Measurements from ENCODE around the gene ITFG2. TPM values are rescaled to one million over a fixed set of nuclear protein-coding genes. Genes with fewer than 3 reads are reported as not detected.

ITFG2 gene
- total RNA-seq, 1 donor from 2014 or later: 12.0 TPM

DNA sequence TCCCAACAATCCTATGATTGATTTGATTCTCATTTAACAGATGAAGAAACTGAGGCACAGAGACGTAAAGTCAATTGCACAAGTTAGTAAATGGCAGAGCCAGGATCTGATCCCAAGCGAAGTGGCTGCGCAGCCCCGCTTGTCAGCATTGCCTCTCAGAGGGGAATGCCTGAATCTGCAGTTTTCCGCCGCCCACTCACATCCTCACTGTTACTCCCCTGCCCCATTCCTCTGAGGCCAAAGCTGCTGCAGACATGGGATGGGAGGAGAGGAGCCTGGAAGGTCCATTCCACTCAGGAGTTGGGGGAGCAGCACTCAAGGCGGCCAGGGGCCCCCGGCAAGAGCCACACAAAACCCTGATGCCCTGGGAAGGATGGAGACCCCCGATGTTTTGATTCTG, 21.3 kb downstream of the ITFG2 start:
- no peaks in the 10 kb centered on the region for H3K9me3 ChIP-seq (ENCODE audit: low read depth)
- no peak overlapping the region for H3K9ac ChIP-seq
- Mint-ChIP-seq H3K27ac (no peak overlapping the region), H3K9me3 (no peaks in the 10 kb centered on the region), H3K36me3 (peaks cover 5% of the 10 kb centered on the region), H3K4me1 (peaks cover 25% of the 10 kb centered on the region), H3K27me3 (ENCODE audit: insufficient read depth, low read depth) (peaks cover 3% of the 10 kb centered on the region), H3K4me3 (no peak overlapping the region)
- H3F3A ChIP-seq (ENCODE audit: low read depth): peaks cover 2% of the 10 kb centered on the region
- no peak overlapping the region for H3K4me2 ChIP-seq
- no peak for DNase-seq (ENCODE audit: low spot score)
- no peaks in the 10 kb centered on the region for H3K27me3 ChIP-seq
- peaks cover 17% of the 10 kb centered on the region for H3K4me1 ChIP-seq
- no peaks in the 10 kb centered on the region for H3K36me3 ChIP-seq
- H4K20me1 ChIP-seq (ENCODE audit: low read depth): peaks cover 5% of the 10 kb centered on the region
- TF ChIP-seq EZH2phosphoT487 (IDR thresholded peaks at IDR 0.05) (no peak), EZH2 (IDR thresholded peaks at IDR 0.05) (no peak)
- TF ChIP-seq, protein P1, sequence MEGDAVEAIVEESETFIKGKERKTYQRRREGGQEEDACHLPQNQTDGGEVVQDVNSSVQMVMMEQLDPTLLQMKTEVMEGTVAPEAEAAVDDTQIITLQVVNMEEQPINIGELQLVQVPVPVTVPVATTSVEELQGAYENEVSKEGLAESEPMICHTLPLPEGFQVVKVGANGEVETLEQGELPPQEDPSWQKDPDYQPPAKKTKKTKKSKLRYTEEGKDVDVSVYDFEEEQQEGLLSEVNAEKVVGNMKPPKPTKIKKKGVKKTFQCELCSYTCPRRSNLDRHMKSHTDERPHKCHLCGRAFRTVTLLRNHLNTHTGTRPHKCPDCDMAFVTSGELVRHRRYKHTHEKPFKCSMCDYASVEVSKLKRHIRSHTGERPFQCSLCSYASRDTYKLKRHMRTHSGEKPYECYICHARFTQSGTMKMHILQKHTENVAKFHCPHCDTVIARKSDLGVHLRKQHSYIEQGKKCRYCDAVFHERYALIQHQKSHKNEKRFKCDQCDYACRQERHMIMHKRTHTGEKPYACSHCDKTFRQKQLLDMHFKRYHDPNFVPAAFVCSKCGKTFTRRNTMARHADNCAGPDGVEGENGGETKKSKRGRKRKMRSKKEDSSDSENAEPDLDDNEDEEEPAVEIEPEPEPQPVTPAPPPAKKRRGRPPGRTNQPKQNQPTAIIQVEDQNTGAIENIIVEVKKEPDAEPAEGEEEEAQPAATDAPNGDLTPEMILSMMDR (IDR thresholded peaks at IDR 0.05): no peak
- H3K27ac ChIP-seq: no peak overlapping the region
- H2AFZ ChIP-seq (replicated peaks): no peak overlapping the region
- H3K4me3 ChIP-seq: no peak overlapping the region
- H3K79me2 ChIP-seq (ENCODE audit: low read depth): no peaks in the 10 kb centered on the region

DNA sequence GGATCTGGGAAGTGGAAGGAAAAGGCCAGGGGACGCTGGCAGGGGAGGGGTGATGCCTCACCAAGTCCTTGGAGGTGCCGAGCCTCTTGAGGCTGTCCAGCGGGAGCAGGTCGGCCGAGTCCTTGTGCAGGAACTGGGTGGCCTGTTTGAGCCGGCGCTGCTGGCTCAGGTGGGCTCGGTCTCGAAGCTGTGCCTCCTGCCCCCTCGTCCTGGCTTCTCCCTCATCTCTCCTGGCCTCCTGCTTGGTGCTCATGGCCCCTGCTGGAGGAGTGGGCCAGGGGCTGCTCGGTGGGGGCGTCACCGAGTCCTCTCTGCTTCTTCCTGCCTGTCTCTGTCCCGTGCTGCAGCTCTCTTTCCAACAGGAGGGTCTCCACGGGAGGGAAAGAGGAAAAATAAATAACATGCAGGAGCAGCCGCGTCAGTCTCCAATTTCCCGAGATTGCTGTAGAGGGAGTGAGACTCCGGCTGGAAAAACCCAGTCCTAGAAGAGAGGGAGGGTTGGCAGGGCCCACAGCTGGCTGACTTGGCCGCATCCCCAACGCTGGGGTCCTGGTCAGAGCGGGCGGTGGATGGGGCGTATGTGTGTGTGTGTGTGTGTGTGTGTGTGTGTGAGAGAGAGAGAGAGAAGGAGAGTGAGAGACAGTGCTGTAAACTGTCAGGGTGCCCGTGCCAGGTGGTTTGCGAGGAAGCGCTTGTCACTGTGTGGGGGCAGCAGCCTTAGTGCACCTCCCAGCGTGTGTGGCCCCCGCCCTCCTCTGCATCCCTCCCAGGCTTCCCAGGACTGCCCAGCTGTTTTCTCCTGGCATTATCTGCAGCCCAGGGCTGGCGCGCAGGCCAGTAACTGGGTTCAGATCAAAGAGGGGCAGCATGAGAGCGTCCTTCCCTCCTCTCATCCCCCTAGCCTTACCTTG, 22.4 kb downstream of the ITFG2 start, which contains the start of gene NRIP2:
TSS of gene NRIP2 (minus strand) at position 455 of the 911 bp plus-strand sequence. CDS start at position 403, 52 bp downstream.
- Mint-ChIP-seq H3K27ac (peak within 1 kb of the TSS; percentile 89), H3K36me3 (peaks cover 9% of the 10 kb centered on the region), H3K4me1 (peaks cover 25% of the 10 kb centered on the region), H3K4me3 (peak within 1 kb of the TSS; percentile 65), H3K27me3 (ENCODE audit: insufficient read depth, low read depth) (peaks cover 3% of the 10 kb centered on the region), H3K9me3 (no peaks in the 10 kb centered on the region)
- no peak for TF ChIP-seq EZH2 (IDR thresholded peaks at IDR 0.05)
- TF ChIP-seq, protein P1 (IDR thresholded peaks at IDR 0.05): no peak
- TF ChIP-seq EZH2phosphoT487 (IDR thresholded peaks at IDR 0.05): no peak
- no peaks in the 10 kb centered on the region for H3K9me3 ChIP-seq (ENCODE audit: low read depth)
- H3K27me3 ChIP-seq: no peaks in the 10 kb centered on the region
- no peak within 1 kb of the TSS for H3K9ac ChIP-seq
- peaks cover 17% of the 10 kb centered on the region for H3K4me1 ChIP-seq
- peaks cover 5% of the 10 kb centered on the region for H4K20me1 ChIP-seq (ENCODE audit: low read depth)
- H3K36me3 ChIP-seq: no peaks in the 10 kb centered on the region
- no peak within 1 kb of the TSS for H3K27ac ChIP-seq
- H3K4me2 ChIP-seq: peak within 1 kb of the TSS; percentile 60
- peaks cover 2% of the 10 kb centered on the region for H3F3A ChIP-seq (ENCODE audit: low read depth)
- peak; percentile 55 for DNase-seq (ENCODE audit: low spot score)
- no peak within 1 kb of the TSS for H3K4me3 ChIP-seq
- no peaks in the 10 kb centered on the region for H3K79me2 ChIP-seq (ENCODE audit: low read depth)
- no peak within 1 kb of the TSS for H2AFZ ChIP-seq (replicated peaks)

DNA sequence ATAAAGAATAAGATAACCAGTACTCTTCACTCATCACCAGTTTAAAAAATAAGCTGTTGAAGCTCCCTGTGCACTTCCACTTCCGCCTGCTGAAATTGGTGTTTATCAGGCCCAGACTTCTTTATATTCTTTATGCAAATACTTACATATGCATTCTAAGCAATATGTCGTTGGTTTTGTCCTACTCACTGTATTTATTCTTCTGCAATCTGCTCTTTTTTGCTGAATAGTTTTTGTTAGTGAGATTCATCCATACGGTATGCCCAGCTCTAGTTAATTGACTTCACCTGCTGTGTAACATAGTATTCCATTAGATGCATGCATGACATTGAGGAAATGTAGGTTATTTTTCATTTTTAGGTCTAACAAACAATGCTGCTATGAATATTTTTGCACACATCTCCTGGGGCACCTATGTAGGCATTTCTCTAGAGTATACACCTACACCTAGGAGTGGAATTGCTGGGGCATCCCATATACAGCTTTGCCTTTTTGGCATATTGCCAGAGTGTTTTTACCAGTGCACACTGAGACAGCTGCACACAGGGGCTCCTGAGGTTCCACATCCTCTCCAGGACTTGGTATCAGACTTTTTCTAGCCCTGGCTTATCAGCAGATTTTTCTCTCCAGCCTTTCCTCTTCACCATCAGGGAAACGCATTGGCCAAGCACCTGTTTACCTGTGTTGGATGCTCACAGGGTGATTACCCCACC, 23.4 kb downstream of the ITFG2 start:
- no peaks in the 10 kb centered on the region for H3K79me2 ChIP-seq (ENCODE audit: low read depth)
- no peak overlapping the region for H3K9ac ChIP-seq
- TF ChIP-seq EZH2 (IDR thresholded peaks at IDR 0.05) (no peak), EZH2phosphoT487 (IDR thresholded peaks at IDR 0.05) (no peak)
- TF ChIP-seq, protein P1 (IDR thresholded peaks at IDR 0.05): no peak
- H4K20me1 ChIP-seq (ENCODE audit: low read depth): peaks cover 5% of the 10 kb centered on the region
- Mint-ChIP-seq H3K4me3 (no peak overlapping the region), H3K27me3 (ENCODE audit: insufficient read depth, low read depth) (peaks cover 2% of the 10 kb centered on the region), H3K4me1 (peaks cover 25% of the 10 kb centered on the region), H3K9me3 (no peaks in the 10 kb centered on the region), H3K27ac (no peak overlapping the region), H3K36me3 (peaks cover 9% of the 10 kb centered on the region)
- no peak overlapping the region for H3K4me3 ChIP-seq
- peaks cover 17% of the 10 kb centered on the region for H3K4me1 ChIP-seq
- H3K4me2 ChIP-seq: no peak overlapping the region
- peaks cover 2% of the 10 kb centered on the region for H3F3A ChIP-seq (ENCODE audit: low read depth)
- H3K36me3 ChIP-seq: no peaks in the 10 kb centered on the region
- DNase-seq (ENCODE audit: low spot score): no peak
- no peaks in the 10 kb centered on the region for H3K9me3 ChIP-seq (ENCODE audit: low read depth)
- no peak overlapping the region for H3K27ac ChIP-seq
- no peaks in the 10 kb centered on the region for H3K27me3 ChIP-seq
- H2AFZ ChIP-seq (replicated peaks): no peak overlapping the region
